HG03196 (cell line): ENCODE data around the gene DNASE1.
"Not testable (repeated sequence)": the region's sequence is repeated elsewhere in the genome, so short reads cannot be mapped to it uniquely, and the experiment has no call there.

Experiments
- ATAC-seq: cut with Tn5 transposase; IDR thresholded peaks from one replicate; pipeline ENCODE4 v1.9.1; 2021; ENCODE audit not compliant: unreplicated experiment

Gene DNASE1, protein sequence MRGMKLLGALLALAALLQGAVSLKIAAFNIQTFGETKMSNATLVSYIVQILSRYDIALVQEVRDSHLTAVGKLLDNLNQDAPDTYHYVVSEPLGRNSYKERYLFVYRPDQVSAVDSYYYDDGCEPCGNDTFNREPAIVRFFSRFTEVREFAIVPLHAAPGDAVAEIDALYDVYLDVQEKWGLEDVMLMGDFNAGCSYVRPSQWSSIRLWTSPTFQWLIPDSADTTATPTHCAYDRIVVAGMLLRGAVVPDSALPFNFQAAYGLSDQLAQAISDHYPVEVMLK

GRCh38 chr16:3654249-3654991 lies at the start of gene DNASE1:
Gene DNASE1, plus strand, starts transcription at chr16:3654691. Its CDS starts 683 bp downstream, at chr16:3655374.
- no peak for ATAC-seq

DNA sequence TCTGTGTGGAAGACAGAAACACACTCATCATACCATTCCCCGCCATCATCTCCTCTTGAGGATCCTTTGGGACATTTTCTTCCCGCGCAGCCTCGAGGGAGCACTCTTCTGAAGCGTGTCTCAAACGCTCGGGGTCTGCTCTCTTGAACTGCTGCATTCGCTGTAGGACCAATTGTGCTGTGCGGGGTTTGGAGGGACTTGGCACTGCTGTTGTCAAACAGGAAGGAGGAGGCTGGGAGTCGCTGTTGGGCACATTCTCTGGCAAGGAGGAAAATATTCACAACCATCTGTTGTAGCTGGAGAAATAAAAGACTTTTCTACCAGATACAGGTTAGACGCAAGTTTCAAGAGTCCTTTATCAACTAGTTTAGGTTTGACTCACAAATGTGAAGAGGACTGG lies 48.0 kb upstream of the DNASE1 start:
- no peak for ATAC-seq

GRCh38 chr16:3607161-3607560 lies 47.3 kb upstream of the DNASE1 start:
- no peak for ATAC-seq

DNA sequence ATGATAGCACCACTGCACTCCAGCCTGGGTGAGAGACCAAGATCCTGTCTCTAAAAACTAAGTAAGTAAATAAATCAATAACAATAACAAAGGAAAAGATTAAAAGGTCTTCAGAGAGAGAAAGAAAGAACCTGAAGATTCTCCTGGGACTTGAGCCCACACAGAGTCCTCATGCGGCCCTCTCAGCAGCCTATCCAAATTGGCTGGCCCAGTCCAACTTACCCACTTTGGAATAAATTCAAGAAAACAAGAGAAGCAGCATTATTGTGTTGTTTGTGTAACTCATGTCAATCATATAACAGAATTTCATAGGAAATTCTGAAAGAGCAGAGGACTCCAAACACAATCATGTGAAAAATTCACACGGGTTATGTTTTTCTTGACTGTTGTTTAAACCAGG lies 46.9 kb upstream of the DNASE1 start:
- ATAC-seq: no peak

GRCh38 chr16:3608069-3608468 lies 46.4 kb upstream of the DNASE1 start:
- ATAC-seq: no peak

GRCh38 chr16:3608976-3609375 lies 45.5 kb upstream of the DNASE1 start:
- ATAC-seq: not testable (repeated sequence)

- ATAC-seq: no peak
Measured at GRCh38 chr16:3609895-3610697, 44.4 kb upstream of the DNASE1 start.

DNA sequence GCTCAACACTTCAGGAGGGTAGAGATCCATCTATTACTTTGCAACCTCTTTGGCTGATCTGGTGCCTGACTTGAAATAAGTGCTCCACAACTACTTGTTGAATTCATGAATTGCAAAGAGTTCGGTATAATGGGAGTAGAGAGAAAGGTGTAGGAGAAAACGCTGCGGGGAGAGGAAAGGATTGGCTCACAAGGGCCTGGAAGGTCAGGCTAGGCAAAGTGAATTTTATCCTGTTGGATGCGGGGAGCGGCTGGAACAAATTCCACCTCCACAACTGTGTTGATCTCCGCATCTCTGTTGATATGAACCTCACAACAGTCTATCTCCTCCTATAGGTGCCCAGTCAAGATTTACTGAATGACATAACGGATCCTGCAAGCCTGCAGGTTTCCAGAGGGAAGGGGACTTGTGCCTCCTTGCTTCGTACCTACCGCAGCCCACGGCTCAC lies 43.8 kb upstream of the DNASE1 start:
- no peak for ATAC-seq

DNA sequence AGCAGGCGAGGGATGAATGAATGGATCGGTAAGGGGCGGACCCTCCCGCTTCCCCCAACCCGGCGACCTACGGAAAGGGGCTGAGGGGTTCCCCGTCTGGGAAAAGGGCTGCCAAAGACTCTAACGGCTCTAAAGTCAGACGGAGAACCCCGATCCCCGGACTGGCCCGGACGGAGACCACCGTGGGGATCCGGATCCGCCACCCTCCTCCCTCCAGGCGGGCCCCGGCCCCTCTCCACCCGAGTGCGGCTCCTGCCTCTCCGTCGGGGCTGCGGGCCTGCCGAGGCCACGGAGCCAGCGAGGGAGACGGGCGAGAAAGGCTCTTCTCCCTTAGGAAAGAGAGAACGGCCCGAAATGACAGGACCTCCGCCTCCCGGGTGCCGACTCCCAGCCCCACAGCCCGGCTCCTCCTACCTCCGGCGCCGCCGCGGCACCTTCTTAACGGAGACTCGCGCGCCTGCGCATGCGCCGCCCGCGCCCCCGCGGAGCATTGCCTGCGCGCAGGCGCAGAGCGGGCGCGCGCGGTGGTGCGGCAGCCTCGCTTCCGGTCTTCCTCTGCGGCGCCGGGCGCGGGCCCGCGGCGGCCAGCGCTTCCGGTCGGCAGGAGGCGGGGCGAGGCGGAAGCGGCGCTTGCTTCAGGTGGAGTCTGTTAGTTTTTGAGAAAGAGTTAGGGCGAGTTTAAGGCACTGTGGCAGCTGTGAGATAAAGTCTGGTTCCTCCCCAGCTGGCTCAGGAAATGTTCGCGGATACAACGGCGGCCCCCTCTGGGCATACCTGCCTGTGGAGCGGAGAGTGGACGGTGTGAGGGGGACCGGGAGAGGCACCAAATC lies 43.1 kb upstream of the DNASE1 start, which contains the start of gene SLX4:
SLX4 (minus strand) TSS at position 461 of the 830 bp plus-strand sequence. CDS start 2,642 bp downstream, outside the sequence.
- peak; percentile 81 for ATAC-seq

DNA sequence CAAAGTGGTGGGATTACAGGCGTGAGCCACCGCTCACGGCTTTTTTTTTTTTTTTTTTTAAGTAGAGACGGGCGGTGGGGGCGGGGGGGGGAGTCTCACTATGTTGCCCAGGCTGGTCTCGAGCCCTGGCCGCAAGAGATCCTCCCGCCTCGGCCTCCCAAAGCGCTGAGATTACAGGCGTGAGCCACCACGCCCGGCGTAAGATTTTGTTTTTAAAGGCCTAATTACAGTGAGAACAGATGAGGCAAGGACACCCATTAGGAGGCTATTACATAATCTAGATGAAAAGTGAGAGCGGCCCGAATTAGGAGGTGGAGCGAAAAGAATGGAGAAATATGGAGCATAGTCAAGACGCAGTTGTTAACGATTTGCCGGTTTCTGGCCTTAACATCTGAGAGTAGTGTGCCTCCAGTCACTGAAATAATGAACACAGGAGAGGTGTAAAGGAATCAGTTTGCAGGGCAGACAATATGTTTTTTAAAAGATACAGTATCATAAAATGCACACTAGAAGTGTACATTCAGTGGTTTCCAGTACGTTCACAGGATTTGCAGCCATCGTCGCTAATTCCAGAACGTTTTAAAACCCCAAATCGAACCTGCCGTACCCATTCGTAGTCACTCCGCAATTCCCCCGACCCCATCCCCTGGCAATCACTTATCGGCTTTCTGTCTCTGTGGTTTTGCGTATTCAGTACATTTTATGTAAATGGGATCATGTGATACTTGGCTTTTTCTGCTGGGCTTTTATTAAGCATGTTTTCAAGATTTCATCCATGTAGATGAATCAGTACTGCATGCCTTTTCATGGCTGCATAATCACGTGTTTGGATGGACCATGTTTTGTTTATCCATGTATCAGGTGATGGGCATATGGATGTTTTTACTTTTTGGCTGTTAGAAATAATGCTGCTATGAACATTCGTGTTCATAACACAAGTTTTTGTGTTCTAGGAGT lies 41.7 kb upstream of the DNASE1 start:
- no peak for ATAC-seq

GRCh38 chr16:3618769-3619141 lies 35.7 kb upstream of the DNASE1 start:
- no peak for ATAC-seq

DNA sequence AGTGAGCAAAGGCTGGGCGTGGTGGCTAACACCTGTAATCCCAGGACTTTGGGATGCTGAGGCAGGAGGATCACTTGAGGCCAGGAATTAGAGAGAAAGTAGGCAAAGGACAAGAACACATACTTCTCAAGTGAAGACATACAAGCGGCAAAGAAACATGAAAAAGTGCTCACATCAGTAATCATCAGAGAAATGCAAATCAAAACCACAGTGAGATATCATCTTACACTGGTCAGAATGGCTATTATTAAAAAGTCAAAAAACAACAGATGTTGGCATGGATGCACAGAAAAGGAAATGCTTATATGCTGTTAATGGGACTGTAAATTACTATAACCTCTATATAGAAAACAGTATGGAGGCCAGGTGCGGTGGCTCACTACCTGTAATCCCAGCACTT lies 30.8 kb upstream of the DNASE1 start:
- no peak for ATAC-seq

GRCh38 chr16:3625331-3625730 lies 29.2 kb upstream of the DNASE1 start:
- ATAC-seq: no peak

GRCh38 chr16:3625911-3626732 lies 28.4 kb upstream of the DNASE1 start:
- ATAC-seq: no peak

- ATAC-seq: no peak
Measured at GRCh38 chr16:3637371-3637923, 17.0 kb upstream of the DNASE1 start.

- no peak for ATAC-seq
Measured at GRCh38 chr16:3638916-3639644, 15.4 kb upstream of the DNASE1 start.

GRCh38 chr16:3640207-3640606 lies 14.3 kb upstream of the DNASE1 start:
- ATAC-seq: no peak
